Measurements from ENCODE around the gene IFFO2. TPM values are rescaled to one million over a fixed set of nuclear protein-coding genes. Genes with fewer than 3 reads are reported as not detected.

The IFFO2 gene
- total and polyA plus RNA-seq, 2 of the 8 experiments (the other 6 are each of a cell fraction or from before 2014, with no cell fraction given), result 6.6 to 10.4 TPM

GRCh38 chr1:18936814-18937481 lies 19.5 kb downstream of the IFFO2 start:
- CTCF ChIA-PET (ENCODE audit: partially characterized antibody), result interaction anchor here (0.6 to 12.8 kb wide), 8 partner anchors 9 to 89 kb away, joined by 3 to 105 read pairs (median 4); no protein-coding TSS in a partner anchor
- H2BK20ac ChIP-seq (ENCODE audit: low read length), result no peak overlapping the region
- POLR2A ChIA-PET (ENCODE audit: partially characterized antibody), result interaction anchor here (1.0 to 3.0 kb wide), 4 partner anchors 9 to 48 kb away, joined by 3 to 12 read pairs (median 5); no protein-coding TSS in a partner anchor
- H3K4ac ChIP-seq (replicated peaks; ENCODE audit: insufficient read length, low read depth, low read length), result no peak overlapping the region
- H2AFZ ChIP-seq (ENCODE audit: low read length), result no peak overlapping the region
- no peaks in the 10 kb centered on the region for H3K36me3 ChIP-seq (ENCODE audit: control insufficient read depth in 2 of 4, insufficient read depth in 4 of 4, low read length in 3 of 4)
- H3K4me3 ChIP-seq (ENCODE audit: extremely low read depth in 1 of 4, insufficient read depth in 2 of 4, low read depth in 3 of 4, low read length in 4 of 4), result no peak overlapping the region
- no peak overlapping the region for H3K56ac ChIP-seq (replicated peaks; ENCODE audit: insufficient read length, low read depth, low read length)
- no peak overlapping the region for H3K14ac ChIP-seq (ENCODE audit: insufficient read length)
- no peak overlapping the region for H3K23ac ChIP-seq (ENCODE audit: insufficient read length)
- no peaks in the 10 kb centered on the region for H3K23me2 ChIP-seq (ENCODE audit: low read depth, low read length)
- no peak for DNase-seq (ENCODE audit: low read depth in 1 of 2, low spot score in 2 of 2)
- H3K18ac ChIP-seq (ENCODE audit: extremely low read depth, low read length), result no peak overlapping the region
- 0 out of 2 replicates have a peak overlapping the region, but pooled peaks have one; percentile 46 for H2BK15ac ChIP-seq (ENCODE audit: low read length)
- H2BK12ac ChIP-seq (ENCODE audit: low read depth, low read length), result no peak overlapping the region
- no peak overlapping the region for H4K91ac ChIP-seq (replicated peaks; ENCODE audit: insufficient read length, low read length)
- H3K27ac ChIP-seq (ENCODE audit: low read depth, low read length), result no peak overlapping the region
- no peak overlapping the region for H3K4me2 ChIP-seq (ENCODE audit: insufficient read depth in 1 of 2, low read depth in 2 of 2, low read length in 2 of 2)
- peaks cover 4 to 31% (median 23%) of the 10 kb centered on the region in 4 experiments for H3K4me1 ChIP-seq (replicated peaks in 1 of 4; ENCODE audit: control insufficient read depth in 3 of 4, insufficient read depth in 4 of 4, low read length in 3 of 4)
- no peaks in the 10 kb centered on the region for H3K27me3 ChIP-seq (replicated peaks in 1 of 4; ENCODE audit: control insufficient read depth in 3 of 4, extremely low read depth in 1 of 4, insufficient read depth in 3 of 4, low read length in 3 of 4)
- 84% methylated on average over 11 of the region's 11 CpGs; no CpG with 5 or more reads in 1 of the 2 experiments for WGBS, 2 experiments (ENCODE audit: extremely low coverage in 1 of 2, insufficient coverage in 1 of 2, insufficient read length in 1 of 2, insufficient replicate concordance in 2 of 2, low coverage in 1 of 2, low lambda C conversion rate in 2 of 2, missing lambda C conversion rate in 1 of 2)
- H4K5ac ChIP-seq (ENCODE audit: insufficient read length, low read depth, low read length), result no peak overlapping the region
- H3K9me3 ChIP-seq (ENCODE audit: insufficient read depth in 2 of 2, low read depth in 1 of 2, low read length in 1 of 2), result no peaks in the 10 kb centered on the region
- peaks cover 10% of the 10 kb centered on the region for H3K79me1 ChIP-seq (ENCODE audit: low read depth, low read length)
- H3K79me2 ChIP-seq (ENCODE audit: control insufficient read depth in 1 of 2, insufficient read depth in 2 of 2, low read length in 2 of 2), result no peaks in the 10 kb centered on the region; a peak in 1 of 4 replicates
- no peak overlapping the region; the same call in 1 of the 2 replicates for H2AK5ac ChIP-seq (ENCODE audit: low read depth, low read length)
- FAIRE-seq, result no peak
- TF ChIP-seq GTF2F1 (IDR thresholded peaks at IDR 0.05; ENCODE audit: borderline replicate concordance, low read depth, low read length), result no peak
- TF ChIP-seq RAD21 (IDR thresholded peaks at IDR 0.05 in 1 of 2, conservative IDR thresholded peaks at IDR 0.05 in 1 of 2; ENCODE audit: low read depth in 2 of 2, low read length in 2 of 2), result no peak
- peak; percentile 74; the same call in 1 of the 2 replicates for TF ChIP-seq KDM1A (IDR thresholded peaks at IDR 0.05; ENCODE audit: borderline replicate concordance, low read length)
- H4K8ac ChIP-seq (ENCODE audit: extremely low read depth, insufficient read depth, low read length), result no peak overlapping the region
- H4K20me1 ChIP-seq (replicated peaks in 1 of 2; ENCODE audit: control insufficient read depth in 1 of 2, insufficient read depth in 2 of 2, low read length in 2 of 2), result peaks cover 0 to 2% of the 10 kb centered on the region in 2 experiments
- H2BK120ac ChIP-seq (replicated peaks; ENCODE audit: low read depth, low read length), result no peak overlapping the region
- no peak overlapping the region for H3K9ac ChIP-seq (replicated peaks in 1 of 4; ENCODE audit: extremely low read depth in 1 of 4, low read depth in 3 of 4, low read length in 3 of 4)
- no peak overlapping the region for H2BK5ac ChIP-seq (ENCODE audit: low read depth, low read length)
